HepG2 (cell line): ENCODE results near the gene EIF4H. TPM values are rescaled to one million over a fixed set of nuclear protein-coding genes. Genes with fewer than 3 reads are reported as not detected.

Experiments used
- ATRX ChIP-seq: sonication (generic); formaldehyde crosslinking; IDR thresholded peaks from 2 replicates; pipeline ENCODE4 v1.4.0; 2020; ENCODE audit warnings: missing genetic modification reagents, borderline replicate concordance
- DR1 ChIP-seq: sonication (generic); formaldehyde crosslinking; IDR thresholded peaks from 2 replicates; pipeline ENCODE4 v1.8.0; 2021; ENCODE audit warnings: mild to moderate bottlenecking, missing genetic modification reagents, inconsistent platforms
- FLYWCH1 ChIP-seq: sonication (generic); formaldehyde crosslinking; IDR thresholded peaks from 2 replicates; pipeline ENCODE4 v1.8.1; 2023; ENCODE audit warnings: mild to moderate bottlenecking, missing genetic modification reagents
- NR2F1 ChIP-seq, 2 experiments: fragments of 450-650 bp in 1 of 2; formaldehyde crosslinking in 1 of 2; IDR thresholded peaks; 2 replicates each; pipeline versions ENCODE4 v1.5.0 to v1.6.1; 2016 to 2020; ENCODE audit warnings: mild to moderate bottlenecking in 1 of 2, missing compliant biosample characterization in 1 of 2, missing genetic modification reagents in 1 of 2, moderate library complexity in 1 of 2
- ONECUT2 ChIP-seq: sonication (generic); formaldehyde crosslinking; IDR thresholded peaks from 2 replicates; pipeline ENCODE4 v1.4.0; 2020; ENCODE audit warnings: missing genetic modification reagents
- ZBTB7B ChIP-seq: sonication (generic); formaldehyde crosslinking; IDR thresholded peaks from 2 replicates; pipeline ENCODE4 v1.4.0; 2020; ENCODE audit warnings: missing genetic modification reagents
- ZIK1 ChIP-seq: sonication (generic); formaldehyde crosslinking; IDR thresholded peaks from 2 replicates; pipeline ENCODE4 v1.5.0; 2020; ENCODE audit warnings: mild to moderate bottlenecking, low read depth, missing genetic modification reagents, borderline replicate concordance
- ZNF138 ChIP-seq: sonication (generic); formaldehyde crosslinking; IDR thresholded peaks from 2 replicates; pipeline ENCODE4 v1.5.0; 2020; ENCODE audit warnings: mild to moderate bottlenecking, low read depth, missing genetic modification reagents
- ZNF143 ChIP-seq: sonication (generic); formaldehyde crosslinking; IDR thresholded peaks from 2 replicates; pipeline ENCODE4 v1.4.0; 2020; ENCODE audit warnings: missing genetic modification reagents
- ZNF160 ChIP-seq: sonication (generic); formaldehyde crosslinking; IDR thresholded peaks from 2 replicates; pipeline ENCODE4 v1.8.0; 2022; ENCODE audit warnings: mild to moderate bottlenecking, inconsistent platforms, missing genetic modification reagents
- ZNF781 ChIP-seq: sonication (generic); formaldehyde crosslinking; IDR thresholded peaks from 2 replicates; pipeline ENCODE4 v1.5.1; 2020; ENCODE audit warnings: borderline replicate concordance, mild to moderate bottlenecking, missing genetic modification reagents; ENCODE audit errors: not compliant biosample characterization
- ZNF891 ChIP-seq: sonication (generic); formaldehyde crosslinking; IDR thresholded peaks from 2 replicates; pipeline ENCODE4 v1.5.0; 2020; ENCODE audit warnings: mild to moderate bottlenecking, missing genetic modification reagents
- polyA plus RNA-seq, 8 experiments: library from polyadenylated mRNA; depleted of rRNA in 3 of 8; stranded (reverse) in 7 of 8; unstranded in 1 of 8; fragments of >200 nt; fragmentation: Illumina TruSeq in 4 of 8; extraction: Trizol in 4 of 8; gene quantifications; 2 replicates each; pipeline versions ENCODE4 v1.2.1 to v1.2.3, GENCODE V29; 2011 to 2016; ENCODE audit warnings: low read depth in 4 of 8, missing spikeins in 1 of 8, mixed read lengths in 1 of 8; ENCODE audit not compliant: insufficient read depth in 1 of 8
- total RNA-seq, 5 experiments: library from RNA; depleted of rRNA; stranded (reverse); fragments of >200 nt; fragmentation: Illumina TruSeq; extraction: Trizol; gene quantifications; 2 replicates each; pipeline ENCODE4 v1.2.3, GENCODE V29; 2016; ENCODE audit warnings: low read depth in 1 of 5
- TF ChIP-seq, protein P1 (sequence below): sonication (generic); formaldehyde crosslinking; IDR thresholded peaks from 2 replicates; pipeline ENCODE4 v1.4.0; 2020; ENCODE audit warnings: missing genetic modification reagents, mild to moderate bottlenecking, borderline replicate concordance
- TF ChIP-seq, protein P2 (sequence below): sonication (generic); formaldehyde crosslinking; IDR thresholded peaks from 2 replicates; pipeline ENCODE4 v1.4.0; 2020; ENCODE audit warnings: mild to moderate bottlenecking, missing genetic modification reagents
- TF ChIP-seq, protein P3 (sequence below): sonication (generic); formaldehyde crosslinking; IDR thresholded peaks from 2 replicates; pipeline ENCODE4 v1.4.0; 2020; ENCODE audit warnings: mild to moderate bottlenecking, missing genetic modification reagents
- TF ChIP-seq, protein P4 (sequence below): IDR thresholded peaks from 2 replicates; pipeline ENCODE4 v1.6.1; 2018; ENCODE audit warnings: missing genetic modification reagents

EIF4H gene
- total and polyA plus RNA-seq, 2 of the 13 experiments (the other 11 are each of a cell fraction or from before 2014, with no cell fraction given) = 232 to 321 TPM

DNA sequence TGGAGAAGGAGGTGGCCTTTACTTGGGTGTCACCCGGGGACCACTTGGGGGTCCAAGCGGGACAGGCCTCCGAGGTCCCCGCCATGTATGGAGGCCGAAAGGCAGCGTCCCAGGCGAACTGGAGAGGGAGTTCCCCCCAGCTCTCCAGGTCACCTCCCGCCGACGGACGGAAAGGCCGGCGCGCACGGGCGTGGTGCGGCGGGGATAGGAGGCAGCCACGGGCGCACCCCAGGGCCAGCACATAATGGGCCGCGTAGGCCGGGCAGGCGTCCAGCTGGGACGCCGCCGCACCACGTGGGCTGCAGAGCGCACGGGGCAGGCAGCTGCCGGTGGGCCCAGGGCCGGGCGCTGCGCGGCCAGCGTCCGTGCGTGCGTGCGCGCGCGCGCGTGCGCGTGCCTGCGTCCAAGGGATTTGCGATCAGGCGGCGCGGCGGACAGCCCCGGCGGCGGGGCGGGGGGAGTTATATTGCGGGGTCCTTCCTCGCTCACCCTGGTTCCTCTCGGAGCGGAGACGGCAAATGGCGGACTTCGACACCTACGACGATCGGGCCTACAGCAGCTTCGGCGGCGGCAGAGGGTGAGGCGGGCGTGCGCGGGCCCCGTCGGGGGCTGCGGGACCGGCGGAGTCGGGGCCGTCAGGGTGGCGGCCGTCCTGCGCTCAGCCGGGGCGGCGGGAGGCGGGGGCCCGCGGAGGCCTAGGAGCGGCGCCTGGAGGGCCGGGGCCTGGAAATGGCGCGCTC, at the start of gene EIF4H (continued):
- TF ChIP-seq, protein P1, sequence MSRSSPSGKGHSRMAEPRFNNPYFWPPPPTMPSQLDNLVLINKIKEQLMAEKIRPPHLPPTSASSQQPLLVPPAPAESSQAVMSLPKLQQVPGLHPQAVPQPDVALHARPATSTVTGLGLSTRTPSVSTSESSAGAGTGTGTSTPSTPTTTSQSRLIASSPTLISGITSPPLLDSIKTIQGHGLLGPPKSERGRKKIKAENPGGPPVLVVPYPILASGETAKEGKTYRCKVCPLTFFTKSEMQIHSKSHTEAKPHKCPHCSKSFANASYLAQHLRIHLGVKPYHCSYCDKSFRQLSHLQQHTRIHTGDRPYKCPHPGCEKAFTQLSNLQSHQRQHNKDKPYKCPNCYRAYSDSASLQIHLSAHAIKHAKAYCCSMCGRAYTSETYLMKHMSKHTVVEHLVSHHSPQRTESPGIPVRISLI (CRISPR knock-in tag) = peak; percentile 54
- no peak for TF ChIP-seq ZIK1
- no peak for TF ChIP-seq ZNF781 (CRISPR knock-in tag)
- TF ChIP-seq NR2F1 (CRISPR knock-in tag; IDR thresholded peaks at IDR 0.05) = no peak
- peak; percentile 86 for TF ChIP-seq ZBTB7B
- TF ChIP-seq ZNF138 (CRISPR knock-in tag) = peak; percentile 43; the same call in 1 of the 2 replicates
- no peak for TF ChIP-seq ATRX (CRISPR knock-in tag)
- peak; percentile 77; the same call in 1 of the 2 replicates for TF ChIP-seq ZNF891 (CRISPR knock-in tag)
- TF ChIP-seq ONECUT2 (CRISPR knock-in tag) = no peak
- no peak for TF ChIP-seq FLYWCH1 (CRISPR knock-in tag)
- TF ChIP-seq, protein P2, sequence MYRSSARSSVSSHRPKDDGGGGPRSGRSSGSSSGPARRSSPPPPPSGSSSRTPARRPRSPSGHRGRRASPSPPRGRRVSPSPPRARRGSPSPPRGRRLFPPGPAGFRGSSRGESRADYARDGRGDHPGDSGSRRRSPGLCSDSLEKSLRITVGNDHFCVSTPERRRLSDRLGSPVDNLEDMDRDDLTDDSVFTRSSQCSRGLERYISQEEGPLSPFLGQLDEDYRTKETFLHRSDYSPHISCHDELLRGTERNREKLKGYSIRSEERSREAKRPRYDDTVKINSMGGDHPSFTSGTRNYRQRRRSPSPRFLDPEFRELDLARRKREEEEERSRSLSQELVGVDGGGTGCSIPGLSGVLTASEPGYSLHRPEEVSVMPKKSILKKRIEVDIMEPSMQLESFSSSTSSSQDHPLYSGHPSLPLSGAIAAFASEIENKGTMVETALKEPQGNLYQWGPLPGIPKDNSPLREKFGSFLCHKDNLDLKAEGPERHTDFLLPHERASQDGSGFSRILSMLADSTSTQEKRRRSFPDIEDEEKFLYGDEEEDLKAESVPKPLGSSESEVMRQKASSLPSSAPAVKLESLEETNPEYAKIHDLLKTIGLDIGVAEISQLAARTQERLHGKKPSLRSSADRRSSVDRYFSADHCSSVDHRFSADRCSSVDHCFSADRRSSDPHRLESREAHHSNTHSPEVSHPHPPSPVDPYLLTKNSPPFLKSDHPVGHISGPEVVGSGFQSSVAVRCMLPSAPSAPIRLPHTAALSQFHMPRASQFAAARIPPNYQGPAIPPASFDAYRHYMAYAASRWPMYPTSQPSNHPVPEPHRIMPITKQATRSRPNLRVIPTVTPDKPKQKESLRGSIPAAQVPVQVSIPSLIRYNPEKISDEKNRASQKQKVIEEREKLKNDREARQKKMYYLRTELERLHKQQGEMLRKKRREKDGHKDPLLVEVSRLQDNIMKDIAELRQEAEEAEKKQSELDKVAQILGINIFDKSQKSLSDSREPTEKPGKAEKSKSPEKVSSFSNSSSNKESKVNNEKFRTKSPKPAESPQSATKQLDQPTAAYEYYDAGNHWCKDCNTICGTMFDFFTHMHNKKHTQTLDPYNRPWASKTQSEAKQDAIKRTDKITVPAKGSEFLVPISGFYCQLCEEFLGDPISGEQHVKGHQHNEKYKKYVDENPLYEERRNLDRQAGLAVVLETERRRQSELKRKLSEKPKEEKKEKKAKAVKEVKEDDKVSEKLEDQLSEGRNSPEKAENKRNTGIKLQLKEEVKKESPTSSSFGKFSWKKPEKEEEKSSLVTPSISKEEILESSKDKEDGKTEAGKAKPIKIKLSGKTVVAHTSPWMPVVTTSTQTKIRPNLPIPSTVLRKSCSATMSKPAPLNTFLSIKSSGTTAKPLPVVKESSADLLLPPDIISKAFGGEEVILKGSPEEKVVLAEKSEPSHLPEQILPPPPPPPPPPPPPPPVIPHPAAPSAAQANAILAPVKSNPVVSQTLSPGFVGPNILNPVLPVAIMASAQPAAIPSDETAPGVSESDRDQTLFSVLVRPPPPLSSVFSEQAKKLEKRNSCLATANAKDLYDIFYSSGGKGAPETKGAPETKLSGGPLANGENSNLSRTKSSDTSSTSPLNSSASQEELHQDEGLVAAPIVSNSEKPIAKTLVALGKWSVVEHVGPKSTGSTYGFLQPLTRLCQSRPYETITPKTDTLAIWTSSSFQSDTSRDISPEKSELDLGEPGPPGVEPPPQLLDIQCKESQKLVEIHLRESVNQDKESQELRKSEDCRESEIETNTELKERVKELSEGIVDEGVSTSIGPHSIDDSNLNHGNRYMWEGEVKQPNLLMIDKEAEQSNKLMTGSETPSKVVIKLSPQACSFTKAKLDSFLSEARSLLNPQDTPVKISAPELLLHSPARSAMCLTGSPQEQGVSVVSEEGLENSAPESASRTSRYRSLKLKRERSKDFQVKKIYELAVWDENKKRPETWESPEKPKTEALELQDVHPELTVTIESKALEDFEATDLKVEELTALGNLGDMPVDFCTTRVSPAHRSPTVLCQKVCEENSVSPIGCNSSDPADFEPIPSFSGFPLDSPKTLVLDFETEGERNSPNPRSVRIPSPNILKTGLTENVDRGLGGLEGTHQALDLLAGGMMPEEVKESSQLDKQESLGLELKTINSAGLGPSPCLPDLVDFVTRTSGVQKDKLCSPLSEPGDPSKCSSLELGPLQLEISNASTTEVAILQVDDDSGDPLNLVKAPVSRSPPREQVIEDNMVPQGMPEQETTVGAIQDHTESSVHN (CRISPR knock-in tag) = no peak
- TF ChIP-seq, protein P3, sequence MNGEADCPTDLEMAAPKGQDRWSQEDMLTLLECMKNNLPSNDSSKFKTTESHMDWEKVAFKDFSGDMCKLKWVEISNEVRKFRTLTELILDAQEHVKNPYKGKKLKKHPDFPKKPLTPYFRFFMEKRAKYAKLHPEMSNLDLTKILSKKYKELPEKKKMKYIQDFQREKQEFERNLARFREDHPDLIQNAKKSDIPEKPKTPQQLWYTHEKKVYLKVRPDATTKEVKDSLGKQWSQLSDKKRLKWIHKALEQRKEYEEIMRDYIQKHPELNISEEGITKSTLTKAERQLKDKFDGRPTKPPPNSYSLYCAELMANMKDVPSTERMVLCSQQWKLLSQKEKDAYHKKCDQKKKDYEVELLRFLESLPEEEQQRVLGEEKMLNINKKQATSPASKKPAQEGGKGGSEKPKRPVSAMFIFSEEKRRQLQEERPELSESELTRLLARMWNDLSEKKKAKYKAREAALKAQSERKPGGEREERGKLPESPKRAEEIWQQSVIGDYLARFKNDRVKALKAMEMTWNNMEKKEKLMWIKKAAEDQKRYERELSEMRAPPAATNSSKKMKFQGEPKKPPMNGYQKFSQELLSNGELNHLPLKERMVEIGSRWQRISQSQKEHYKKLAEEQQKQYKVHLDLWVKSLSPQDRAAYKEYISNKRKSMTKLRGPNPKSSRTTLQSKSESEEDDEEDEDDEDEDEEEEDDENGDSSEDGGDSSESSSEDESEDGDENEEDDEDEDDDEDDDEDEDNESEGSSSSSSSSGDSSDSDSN (CRISPR knock-in tag) = peak; percentile 73
- no peak for TF ChIP-seq ZNF143 (CRISPR knock-in tag)
- peak; percentile 96 for TF ChIP-seq DR1
- TF ChIP-seq, protein P4, sequence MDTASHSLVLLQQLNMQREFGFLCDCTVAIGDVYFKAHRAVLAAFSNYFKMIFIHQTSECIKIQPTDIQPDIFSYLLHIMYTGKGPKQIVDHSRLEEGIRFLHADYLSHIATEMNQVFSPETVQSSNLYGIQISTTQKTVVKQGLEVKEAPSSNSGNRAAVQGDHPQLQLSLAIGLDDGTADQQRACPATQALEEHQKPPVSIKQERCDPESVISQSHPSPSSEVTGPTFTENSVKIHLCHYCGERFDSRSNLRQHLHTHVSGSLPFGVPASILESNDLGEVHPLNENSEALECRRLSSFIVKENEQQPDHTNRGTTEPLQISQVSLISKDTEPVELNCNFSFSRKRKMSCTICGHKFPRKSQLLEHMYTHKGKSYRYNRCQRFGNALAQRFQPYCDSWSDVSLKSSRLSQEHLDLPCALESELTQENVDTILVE (CRISPR knock-in tag) = peak; percentile 17; the same call in 1 of the 2 replicates
- TF ChIP-seq ZNF160 (CRISPR knock-in tag) = no peak
